OCI-LY7 (cell line): ENCODE results near the gene NKX1-1.

Source experiments
- CTCF ChIP-seq: fragments of 200-600 bp; sonication (generic); conservative IDR thresholded peaks from 2 replicates; pipeline ENCODE4 v1.5.1; 2014; ENCODE audit warnings: mild to moderate bottlenecking, antibody characterized with exemption, low read length, moderate library complexity, mixed read lengths
- EZH2phosphoT487 ChIP-seq: fragments of 200-600 bp; sonication (generic); IDR thresholded peaks from 2 replicates; pipeline ENCODE4 v1.6.1; 2018; ENCODE audit warnings: low read depth, borderline replicate concordance, mild to moderate bottlenecking, mixed run types, antibody characterized with exemption, low read length, moderate library complexity, mixed read lengths

- no peak for TF ChIP-seq CTCF
- no peak for TF ChIP-seq EZH2phosphoT487
These were observed 5.3 kb downstream of the NKX1-1 start for GRCh38 chr4:1400831-1401408.
